Aortic smooth muscle cell (primary cell): ENCODE measurements around the gene VWA1. TPM values are rescaled to one million over a fixed set of nuclear protein-coding genes. Genes with fewer than 3 reads are reported as not detected.

Experiments
- total RNA-seq: library from RNA; depleted of rRNA; stranded (reverse); fragments of >200 nt; gene quantifications from 2 replicates; pipeline ENCODE4 v1.2.3, GENCODE V29; 2014

Gene VWA1
- total RNA-seq = 1.6 and 2.5 TPM in 2 replicates

GRCh38 chr1:1435106-1435903, at the start of gene VWA1:
Gene VWA1 (plus strand): TSS chr1:1435690. CDS start chr1:1435749, 59 bp downstream.

DNA sequence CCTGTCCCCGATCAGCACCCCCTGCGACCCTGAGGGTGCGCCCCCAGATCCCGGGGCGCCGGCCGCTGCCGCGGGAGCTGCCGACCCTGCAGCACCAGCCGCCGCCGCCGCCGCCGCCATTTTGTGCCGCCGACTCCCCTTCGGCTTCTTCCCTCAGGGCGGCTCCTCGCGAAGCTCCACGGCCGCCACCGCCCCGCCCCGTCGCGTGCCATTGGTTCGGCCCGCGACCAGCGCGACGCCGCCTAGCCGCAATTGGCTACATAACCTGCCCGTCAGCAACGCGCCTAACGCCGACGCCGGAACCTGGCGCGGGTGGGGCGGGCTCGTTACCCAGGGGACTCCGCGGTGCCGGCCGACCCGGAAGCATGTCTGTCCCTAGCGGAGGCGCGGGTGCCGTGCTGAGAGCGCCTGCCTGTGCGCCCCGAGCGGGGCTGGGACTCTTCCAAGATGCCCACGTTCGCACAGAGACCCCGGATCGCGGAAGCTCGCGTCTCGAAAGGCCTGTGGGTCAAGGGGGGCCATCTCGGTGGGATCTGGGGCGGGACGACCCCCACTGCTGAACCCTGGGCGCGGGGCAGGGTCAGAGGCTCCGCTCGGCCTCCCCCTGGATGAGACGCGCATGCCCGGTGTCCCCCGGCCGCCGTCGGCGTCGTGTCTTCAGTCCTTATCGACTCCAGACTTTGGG, 36.2 kb upstream of the VWA1 start, which contains the start of gene CCNL2:
TSS of gene CCNL2 (minus strand) at position 149 of the 685 bp plus-strand sequence. CDS start at position 120, 29 bp downstream.

GRCh38 chr1:1406821-1407635, 28.5 kb upstream of the VWA1 start, which contains the start of gene MRPL20:
Gene MRPL20 (minus strand): TSS chr1:1407293. CDS start chr1:1407217, 76 bp downstream.

DNA sequence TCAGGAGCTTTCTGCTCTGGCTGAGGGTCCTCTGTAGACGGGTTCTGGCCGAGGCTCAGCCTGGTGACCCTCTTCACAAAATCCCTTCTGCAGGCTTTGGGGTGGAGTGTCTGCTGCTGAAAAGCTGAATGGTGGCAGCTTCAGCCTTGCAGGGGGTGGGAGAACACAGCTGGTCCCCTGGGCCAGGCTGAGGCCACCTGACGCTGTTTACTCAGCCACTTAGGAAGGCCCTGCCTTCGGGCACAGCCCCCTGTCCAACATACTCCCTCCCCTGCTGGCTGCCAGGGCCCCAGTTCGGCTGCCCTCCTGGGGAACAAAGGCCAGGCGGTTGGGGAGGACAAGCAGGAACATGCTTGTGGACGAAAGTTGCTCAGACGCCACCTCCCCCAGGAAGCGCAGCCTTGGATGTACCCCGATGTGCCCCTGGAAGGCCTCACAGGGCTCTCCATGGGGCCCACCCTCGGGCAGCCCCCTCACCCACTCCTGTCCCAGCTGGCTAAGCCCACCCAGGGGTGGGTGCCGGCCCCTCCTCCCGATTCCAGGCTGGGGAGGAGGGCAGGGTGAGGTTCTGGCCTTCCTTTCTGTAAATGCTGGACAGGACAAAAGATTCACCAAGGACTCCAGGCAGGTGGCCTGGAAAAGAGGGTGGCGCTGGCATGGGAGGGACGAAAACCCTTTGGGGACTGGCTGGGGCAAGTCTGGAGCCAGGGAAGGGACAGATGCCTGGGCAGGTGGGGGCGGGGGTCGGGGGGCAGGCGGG, 14.2 kb upstream of the VWA1 start, which contains the start of gene ANKRD65:
TSS of gene ANKRD65 (minus strand) at position 130 of the 760 bp plus-strand sequence. CDS start 271 bp downstream, outside the sequence.

DNA sequence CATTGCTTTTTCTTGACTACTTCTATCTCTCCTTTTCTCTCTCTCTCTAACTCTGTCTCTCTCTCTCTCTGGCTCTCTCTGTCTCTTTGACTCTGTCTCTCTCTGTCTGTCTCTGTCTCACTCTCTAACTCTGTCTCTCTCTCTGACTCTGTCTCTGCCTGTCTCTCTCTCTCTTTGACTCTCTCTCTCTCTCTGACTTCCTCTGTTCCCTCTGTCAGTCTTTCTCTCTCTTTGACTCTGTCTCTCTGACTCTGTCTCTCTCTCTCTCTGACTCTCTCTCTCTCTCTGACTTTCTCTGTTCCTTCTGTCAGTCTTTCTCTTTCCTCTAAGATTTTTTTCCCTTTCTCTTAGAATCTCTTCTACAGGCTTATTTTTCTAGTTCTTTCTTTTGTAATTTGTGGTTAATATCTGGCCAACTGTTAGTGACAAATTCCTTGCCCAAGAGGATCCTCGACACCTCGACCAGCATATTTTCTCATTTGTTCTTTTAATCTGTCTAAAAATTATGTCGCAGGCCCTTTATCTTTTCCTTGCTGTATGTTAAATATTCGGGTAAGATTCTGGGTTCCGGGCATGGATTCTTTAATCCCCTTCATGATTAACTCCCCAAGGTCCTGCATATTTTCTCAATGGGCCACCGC, 13.7 kb downstream of the VWA1 start, which contains the start of gene ATAD3C:
TSS of gene ATAD3C (plus strand) at position 591 of the 641 bp plus-strand sequence. CDS start 995 bp downstream, outside the sequence.

DNA sequence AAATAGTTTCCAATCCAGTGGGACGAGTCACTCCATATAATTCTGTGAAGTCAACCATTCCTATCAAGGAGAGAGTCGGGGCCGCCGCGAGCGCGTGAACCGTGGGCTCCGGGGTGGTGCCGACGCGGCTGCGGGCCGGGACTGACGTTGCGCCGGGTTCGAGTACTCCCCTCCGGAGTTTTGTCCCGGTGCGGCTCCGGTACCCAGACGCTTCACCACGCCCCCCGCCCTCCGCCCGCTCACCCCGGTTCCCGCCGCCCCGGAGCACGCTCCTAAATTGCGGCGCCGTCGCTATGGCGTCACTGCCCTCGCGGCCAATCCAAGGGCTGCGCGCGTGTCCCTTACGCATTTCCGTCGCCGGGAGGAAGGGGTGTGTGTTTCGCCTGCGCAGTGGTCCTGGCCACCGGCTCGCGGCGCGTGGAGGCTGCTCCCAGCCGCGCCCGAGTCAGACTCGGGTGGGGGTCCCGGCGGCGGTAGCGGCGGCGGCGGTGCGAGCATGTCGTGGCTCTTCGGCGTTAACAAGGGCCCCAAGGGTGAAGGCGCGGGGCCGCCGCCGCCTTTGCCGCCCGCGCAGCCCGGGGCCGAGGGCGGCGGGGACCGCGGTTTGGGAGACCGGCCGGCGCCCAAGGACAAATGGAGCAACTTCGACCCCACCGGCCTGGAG, 36.0 kb downstream of the VWA1 start, which contains the start of gene ATAD3B:
TSS of gene ATAD3B (plus strand) at position 377 of the 664 bp plus-strand sequence. CDS start at position 497, 120 bp downstream.

Other genes with a start within 250 kb of the VWA1 start
- not detected in 2 replicates for gene TNFRSF18, start 229.1 kb upstream of the VWA1 start, total RNA-seq
- gene TNFRSF4, start 221.5 kb upstream of the VWA1 start, total RNA-seq = 0.12 and 0.13 TPM in 2 replicates
- gene SDF4, start 203.7 kb upstream of the VWA1 start, total RNA-seq = 116 and 143 TPM in 2 replicates
- 16.3 and 21.9 TPM in 2 replicates for gene B3GALT6, start 203.5 kb upstream of the VWA1 start, total RNA-seq
- gene C1QTNF12, start 189.0 kb upstream of the VWA1 start, total RNA-seq = 0.40 and 0.75 TPM in 2 replicates
- gene UBE2J2, start 161.8 kb upstream of the VWA1 start, total RNA-seq = 25.6 and 34.3 TPM in 2 replicates
- 0.53 and 0.68 TPM in 2 replicates for gene SCNN1D, start 155.3 kb upstream of the VWA1 start, total RNA-seq
- gene ACAP3, start 127.8 kb upstream of the VWA1 start, total RNA-seq = 35.4 and 38.3 TPM in 2 replicates
- gene PUSL1, start 127.1 kb upstream of the VWA1 start, total RNA-seq = 11.4 and 16.8 TPM in 2 replicates
- gene INTS11, start 111.0 kb upstream of the VWA1 start, total RNA-seq = 57.1 and 58.8 TPM in 2 replicates
- 8.6 and 9.9 TPM in 2 replicates for gene CPTP, start 110.9 kb upstream of the VWA1 start, total RNA-seq
- 0.06 and 0.26 TPM in 2 replicates for gene TAS1R3, start 104.4 kb upstream of the VWA1 start, total RNA-seq
- gene DVL1, start 86.3 kb upstream of the VWA1 start, total RNA-seq = 63.8 and 102 TPM in 2 replicates
- 282 and 369 TPM in 2 replicates for gene MXRA8, start 77.1 kb upstream of the VWA1 start, total RNA-seq
- gene AURKAIP1, start 60.5 kb upstream of the VWA1 start, total RNA-seq = 98.4 and 131 TPM in 2 replicates
- gene CCNL2, start 36.4 kb upstream of the VWA1 start, total RNA-seq = 103 and 125 TPM in 2 replicates
- 119 and 121 TPM in 2 replicates for gene MRPL20, start 28.4 kb upstream of the VWA1 start, total RNA-seq
- 0.37 and 0.40 TPM in 2 replicates for gene ANKRD65, start 14.4 kb upstream of the VWA1 start, total RNA-seq
- 0.56 and 0.66 TPM in 2 replicates for gene ATAD3C, start 14.0 kb downstream of the VWA1 start, total RNA-seq
- gene ATAD3B, start 36.1 kb downstream of the VWA1 start, total RNA-seq = 14.2 and 22.7 TPM in 2 replicates
- gene ATAD3A, start 76.5 kb downstream of the VWA1 start, total RNA-seq = 22.9 and 47.2 TPM in 2 replicates
- 2.0 and 2.8 TPM in 2 replicates for gene TMEM240, start 104.9 kb downstream of the VWA1 start, total RNA-seq
- gene SSU72, start 139.2 kb downstream of the VWA1 start, total RNA-seq = 51.3 and 54.8 TPM in 2 replicates
- gene FNDC10, start 164.4 kb downstream of the VWA1 start, total RNA-seq = 0.79 and 0.87 TPM in 2 replicates
- gene MIB2, start 179.8 kb downstream of the VWA1 start, total RNA-seq = 43.3 and 58.3 TPM in 2 replicates
- gene MMP23B, start 196.5 kb downstream of the VWA1 start, total RNA-seq = 1.7 and 1.8 TPM in 2 replicates
- gene CDK11B, start 223.3 kb downstream of the VWA1 start, total RNA-seq = 8.2 and 9.1 TPM in 2 replicates